Measurements from ENCODE around the gene ATL1.
"Not testable (repeated sequence)": the region's sequence is repeated elsewhere in the genome, so short reads cannot be mapped to it uniquely, and the experiment has no call there.

Gene ATL1

DNA sequence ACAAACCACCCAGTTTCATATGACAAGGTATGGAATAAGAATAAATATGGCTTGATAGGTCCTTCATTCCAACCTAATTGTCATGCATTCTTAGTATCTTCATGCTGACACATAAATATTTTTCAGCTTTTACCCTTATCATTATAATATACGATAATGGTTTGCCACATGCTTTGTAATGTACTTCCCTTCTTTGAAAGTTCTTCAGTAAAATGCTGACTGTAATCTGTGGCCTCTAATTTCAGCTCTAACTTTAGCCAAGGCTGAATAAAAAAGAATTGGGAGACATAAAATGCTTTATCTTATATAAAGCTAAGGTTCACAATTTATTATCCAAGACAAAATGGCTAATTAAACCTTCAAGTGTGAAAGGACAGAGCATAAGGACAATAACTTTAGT is 24.9 kb upstream of the ATL1 start:
- DNase-seq, result no peak

DNA sequence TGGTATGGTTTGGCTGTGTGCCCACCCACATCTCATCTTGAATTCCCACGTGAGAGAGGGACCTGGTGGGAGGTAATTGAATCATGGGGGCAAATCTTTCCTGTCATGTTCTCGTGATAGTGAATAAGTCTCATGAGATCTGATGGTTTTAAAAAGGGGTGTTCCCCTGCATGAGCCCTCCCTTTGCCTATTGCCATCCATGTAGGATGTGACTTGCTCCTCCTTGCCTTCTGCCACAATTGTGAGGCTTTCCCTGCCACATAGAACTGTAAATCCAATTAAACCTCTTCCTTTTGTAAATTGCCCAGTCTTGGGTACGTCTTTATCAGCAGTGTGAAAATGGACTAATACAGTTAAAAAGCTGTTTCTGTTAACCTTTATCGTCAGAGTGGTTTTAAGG is 21.9 kb upstream of the ATL1 start:
- not testable (repeated sequence) for DNase-seq

DNA sequence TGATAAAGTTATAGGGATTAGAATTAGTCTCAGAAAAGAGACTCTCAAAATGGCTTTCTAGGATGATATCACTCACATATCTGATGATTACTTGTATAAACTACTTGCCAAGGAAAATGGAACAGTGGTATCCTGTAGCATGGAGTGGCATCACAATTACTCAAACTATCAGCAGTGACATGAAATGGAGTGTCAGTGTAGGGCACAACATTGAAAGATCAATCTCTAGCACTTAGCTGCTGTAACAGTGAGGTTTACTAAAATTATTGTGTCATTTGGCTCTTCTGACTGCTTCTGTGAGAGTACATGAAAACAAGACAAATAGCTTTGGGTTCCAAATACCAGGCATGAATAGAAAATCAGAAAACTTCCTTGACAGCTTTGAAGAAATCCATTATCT is 20.9 kb upstream of the ATL1 start:
- no peak for DNase-seq

DNA sequence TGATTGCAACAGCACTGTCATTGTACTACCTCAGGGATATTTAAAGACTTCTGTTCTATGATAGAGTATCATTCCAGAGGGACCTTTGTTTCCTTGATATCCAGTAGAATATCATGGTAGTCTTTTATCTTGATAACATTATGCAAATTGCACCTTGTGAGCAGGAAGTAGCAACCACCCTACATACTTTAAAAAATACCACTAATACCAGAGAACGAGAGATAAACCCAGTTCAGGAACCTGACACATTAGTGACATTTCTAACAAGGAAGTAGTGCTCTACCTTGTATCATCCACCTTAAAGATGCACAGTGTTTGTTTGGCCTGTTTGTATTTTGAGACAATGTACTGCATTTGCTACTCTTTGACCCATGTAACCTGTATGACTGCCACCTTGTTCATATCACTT is 18.8 kb upstream of the ATL1 start:
- no peak for DNase-seq

DNA sequence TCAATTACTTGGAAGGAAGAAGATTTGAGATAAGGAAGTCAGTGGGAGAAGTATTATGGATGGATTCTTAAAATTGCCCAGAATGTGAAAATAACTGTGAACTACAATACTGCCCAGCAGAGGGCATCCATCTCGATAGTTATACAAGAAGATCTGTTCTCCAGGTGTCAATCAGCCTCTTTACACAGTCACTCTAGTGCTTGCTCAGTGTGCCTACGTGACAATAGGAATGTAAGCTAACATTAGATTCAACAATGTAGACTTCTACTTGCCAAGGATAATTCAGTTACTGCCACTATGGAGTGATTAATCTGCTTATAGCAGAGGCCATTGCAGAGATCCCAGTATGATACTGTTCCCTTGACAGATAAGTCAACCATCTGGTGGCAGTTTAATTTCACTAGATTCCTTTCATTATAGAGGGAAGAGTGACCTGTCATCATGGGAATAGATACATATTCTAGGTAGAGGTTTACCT is 17.0 kb upstream of the ATL1 start:
- DNase-seq, result peak; percentile 63

DNA sequence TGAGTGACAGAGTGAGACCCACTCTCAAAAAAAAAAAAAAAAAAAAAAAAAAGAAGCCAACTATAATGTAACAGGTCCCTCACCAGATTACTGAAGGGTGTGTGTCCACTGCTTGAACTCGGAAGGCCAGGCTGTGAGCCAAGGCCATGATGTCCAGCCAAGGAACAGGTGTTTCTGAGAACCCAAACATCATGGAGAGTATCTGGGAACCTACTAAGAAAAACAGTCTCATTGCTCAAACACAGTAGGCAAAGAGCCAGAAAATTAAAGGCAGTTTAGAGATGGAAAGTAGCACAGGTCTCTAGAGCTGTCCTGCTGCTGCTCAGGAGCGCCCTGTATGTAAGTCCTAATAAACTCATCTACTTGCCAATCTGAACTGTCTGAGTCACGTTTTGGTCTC is 15.0 kb upstream of the ATL1 start:
- no peak for DNase-seq

DNA sequence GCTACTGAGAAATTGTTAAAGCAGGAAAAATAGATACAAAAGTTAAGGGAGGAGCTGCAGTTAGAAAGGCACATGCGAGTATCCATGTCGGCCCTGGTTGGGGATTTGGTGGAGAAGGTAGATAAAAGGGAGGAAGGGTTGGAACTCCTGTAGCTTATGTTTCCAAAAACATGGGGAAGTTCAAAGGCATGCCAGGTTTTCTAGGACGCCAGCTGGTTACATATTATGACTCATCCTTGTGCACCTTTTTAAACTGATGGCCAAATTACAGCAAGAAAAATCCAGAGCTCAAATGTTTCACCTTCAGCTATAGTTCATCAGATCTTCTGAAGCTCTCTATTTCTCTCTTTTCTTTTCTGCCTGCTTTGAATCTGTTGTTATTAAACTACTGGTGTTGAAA is 14.3 kb upstream of the ATL1 start:
- DNase-seq, result peak; percentile 18

DNA sequence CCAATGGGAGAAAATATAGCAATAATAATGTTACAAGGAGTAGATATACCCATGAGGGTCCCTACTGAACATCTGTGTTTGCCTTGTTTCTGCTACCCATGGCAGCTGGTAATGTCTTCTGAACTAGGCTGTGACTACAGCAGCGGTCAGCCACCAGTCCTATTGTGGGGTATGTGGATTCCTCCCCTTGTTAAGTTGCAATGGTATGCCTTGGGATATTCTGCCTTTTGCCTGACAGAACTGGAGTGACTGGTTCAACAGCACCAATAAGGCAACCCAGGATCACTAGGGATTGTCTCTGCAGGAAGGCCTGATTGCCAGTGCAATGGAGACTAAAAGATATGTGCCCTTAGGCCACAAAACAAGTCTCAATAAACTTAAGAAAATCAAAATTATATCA is 9.7 kb upstream of the ATL1 start:
- no peak for DNase-seq

DNA sequence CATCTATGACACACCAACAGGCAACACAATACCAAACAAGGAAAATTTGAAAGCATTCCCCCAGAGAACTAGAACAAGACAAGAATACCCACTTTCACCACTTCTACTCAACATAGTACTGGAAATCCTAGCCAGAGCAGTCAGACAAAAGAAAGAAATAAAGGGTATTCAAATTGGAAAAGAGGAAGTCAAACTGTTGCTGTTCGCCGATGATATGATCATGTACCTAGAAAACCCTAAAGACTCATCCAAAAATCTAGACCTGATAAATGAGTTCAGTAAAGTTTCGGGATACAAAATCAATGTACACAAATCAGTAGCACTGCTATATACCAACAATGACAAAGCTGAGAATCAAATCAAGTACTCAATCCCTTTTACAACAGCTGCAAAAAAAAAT is 8.1 kb upstream of the ATL1 start:
- no peak for DNase-seq

DNA sequence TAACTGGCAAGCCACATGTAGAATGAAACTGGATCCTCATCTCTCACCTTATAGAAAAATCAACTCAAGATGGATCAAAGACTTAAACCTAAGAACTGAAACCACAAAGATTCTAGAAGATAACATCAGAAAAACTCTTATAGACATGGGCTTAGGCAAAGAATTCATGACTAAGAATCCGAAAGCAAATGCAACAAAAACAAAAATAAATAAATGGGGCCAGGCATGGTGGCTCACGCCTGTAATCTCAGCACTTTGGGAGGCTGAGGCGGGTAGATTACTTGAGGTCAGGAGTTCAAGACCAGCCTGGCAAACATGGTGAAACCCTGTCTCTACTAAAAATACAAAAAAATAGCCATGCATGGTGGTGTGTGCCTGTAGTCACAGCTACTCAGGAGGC is 7.1 kb upstream of the ATL1 start:
- DNase-seq, result not testable (repeated sequence)

DNA sequence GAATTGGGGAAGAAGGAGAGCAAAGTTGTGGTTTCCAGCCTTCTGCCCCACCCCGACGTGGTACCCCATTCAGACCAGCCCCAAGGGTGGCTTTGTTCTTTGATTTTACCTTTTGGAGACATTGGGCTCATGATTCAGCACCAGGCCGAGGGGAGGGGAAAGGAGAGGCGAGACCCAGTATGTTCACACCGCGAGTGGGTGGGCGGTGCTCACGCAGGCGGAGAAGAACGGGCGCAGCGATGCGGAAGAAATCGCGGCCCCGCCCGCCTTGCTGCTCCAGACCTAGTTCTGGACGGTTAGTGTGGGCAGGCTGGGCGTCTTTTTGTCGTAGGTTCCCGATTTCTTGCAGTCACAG is 963 bp downstream of the ATL1 start:
- no peak for DNase-seq

DNA sequence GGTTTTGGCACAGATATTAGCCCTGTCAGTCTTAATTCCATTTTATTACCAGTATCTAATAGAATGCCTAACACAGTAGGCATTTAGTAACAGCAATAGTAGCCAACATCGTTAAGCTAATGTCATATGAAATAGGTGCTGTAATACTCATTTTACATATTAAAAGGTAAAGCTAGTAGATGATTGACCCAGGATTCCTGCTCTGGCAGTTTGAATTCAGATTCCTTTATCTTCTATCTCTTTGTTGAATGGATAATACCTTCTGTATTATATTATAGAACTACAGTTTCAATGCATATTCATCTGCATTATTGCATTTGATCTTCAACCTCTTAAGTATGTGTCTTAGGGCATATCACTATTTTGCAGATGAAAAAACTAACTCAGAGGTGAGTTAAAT is 2.9 kb downstream of the ATL1 start:
- DNase-seq, result no peak

DNA sequence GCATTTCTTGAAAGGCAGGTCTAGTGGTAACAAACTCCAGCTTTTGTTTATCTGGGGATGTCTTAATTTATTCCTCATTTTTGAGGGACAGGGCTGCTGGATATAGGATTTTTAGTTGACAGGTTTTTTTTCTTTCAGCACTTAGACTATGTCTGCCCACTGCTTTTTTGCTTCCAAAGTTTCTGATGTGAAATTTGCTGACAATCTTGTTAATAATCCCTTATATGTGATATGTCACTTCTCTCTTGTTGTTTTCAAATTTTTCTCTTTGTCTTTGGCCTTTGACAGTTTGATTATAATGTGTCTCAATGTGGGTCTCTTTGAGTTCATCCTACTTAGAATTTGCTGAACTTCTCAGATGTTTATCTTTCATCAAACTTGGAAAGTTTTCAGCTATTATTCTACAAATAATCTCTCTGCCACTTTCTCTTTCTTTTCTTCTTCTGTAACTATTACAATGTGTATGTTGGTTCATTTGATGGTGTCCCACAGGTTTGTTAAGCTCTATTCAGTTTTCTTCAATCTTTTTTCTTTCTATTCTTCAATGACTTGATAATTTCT is 9.8 kb downstream of the ATL1 start:
- no peak for DNase-seq

DNA sequence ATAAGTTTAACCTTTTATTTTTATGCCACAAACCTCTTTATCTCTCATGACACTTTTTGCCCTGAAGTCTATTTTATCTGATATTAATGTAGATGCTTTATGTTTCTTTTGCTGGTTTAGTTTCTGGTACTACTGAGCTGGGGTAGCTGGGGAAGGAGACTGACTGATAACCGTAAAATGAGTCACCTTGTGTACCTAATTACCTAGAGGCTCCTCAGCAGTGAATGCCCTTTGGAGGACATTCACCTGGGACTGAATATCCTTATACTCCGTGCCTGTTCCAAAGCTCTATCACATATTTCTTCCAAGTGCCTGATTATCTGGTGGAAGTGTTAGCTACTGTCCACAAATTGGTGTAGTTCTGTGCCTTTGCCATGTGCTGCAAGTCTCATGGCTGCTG is 13.9 kb downstream of the ATL1 start:
- DNase-seq, result no peak

DNA sequence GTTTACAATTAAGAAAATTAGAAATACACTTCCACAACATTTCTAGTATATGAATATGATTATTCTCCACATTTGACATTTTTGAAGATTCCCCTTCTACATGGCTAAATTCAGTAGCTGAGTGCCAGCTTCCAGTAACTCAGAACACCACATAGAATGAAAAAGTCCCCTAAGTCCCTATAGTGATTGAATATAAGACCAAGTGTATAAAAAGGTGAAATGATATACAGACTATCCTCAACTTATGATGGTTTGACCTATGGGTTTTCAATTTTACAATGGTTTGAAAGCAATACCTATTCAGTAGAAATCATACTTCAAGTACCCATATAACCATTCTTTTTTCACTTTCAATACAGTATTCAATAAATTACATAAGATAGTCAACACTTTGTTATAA is 15.8 kb downstream of the ATL1 start:
- DNase-seq, result no peak

DNA sequence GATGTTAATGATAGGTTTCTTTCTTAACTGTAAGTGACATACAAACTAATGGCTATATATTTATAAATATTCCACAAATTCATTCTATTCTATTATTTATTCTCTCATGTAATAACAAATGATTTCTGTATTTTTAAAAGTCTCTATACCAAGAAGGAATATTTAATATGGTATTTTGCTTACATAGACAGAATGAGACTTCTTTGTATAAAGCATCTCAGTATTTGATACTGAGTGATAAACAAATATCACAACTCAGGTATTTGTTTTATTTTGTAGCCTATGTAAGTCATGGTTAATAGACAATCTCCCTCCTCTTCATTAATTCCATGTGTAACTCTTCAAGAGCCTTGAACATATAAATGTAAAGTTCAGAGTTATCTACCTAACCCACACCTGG is 18.0 kb downstream of the ATL1 start:
- no peak for DNase-seq

DNA sequence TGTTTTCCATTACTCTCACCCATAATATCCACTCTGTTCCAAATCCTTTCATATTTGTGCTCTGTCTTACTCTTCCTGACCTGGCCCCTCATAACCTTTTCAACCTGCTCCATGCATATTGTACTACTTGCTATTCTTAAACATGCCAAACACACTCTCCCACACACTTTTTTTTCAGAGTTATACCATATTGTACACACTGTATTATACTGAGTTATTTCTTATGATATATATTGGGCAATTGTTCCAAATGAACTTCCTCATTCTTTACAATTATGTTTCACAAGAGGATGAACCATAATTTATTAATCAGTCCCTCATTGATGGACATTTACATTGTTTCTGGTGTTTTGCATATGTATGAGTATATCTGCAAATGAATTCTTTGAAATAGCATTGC is 18.5 kb downstream of the ATL1 start:
- DNase-seq, result no peak

DNA sequence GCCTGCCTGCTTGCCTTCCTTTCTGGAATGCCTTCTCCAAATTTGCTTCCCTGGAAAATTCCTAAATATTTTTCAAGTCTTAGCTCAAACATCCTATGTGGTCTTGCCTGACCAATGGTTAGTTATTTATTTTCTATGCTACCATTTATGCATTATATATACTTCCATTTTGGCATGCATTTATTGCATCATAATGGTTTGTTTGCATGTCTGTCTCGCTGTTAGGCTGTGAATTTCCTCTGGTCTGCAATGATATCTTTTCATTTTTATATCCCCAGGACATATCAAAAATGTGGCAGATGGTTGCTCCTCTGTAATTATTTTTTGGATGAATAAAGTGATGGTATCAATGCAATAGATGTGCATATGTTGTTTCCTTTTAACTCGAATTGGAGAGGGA is 30.5 kb downstream of the ATL1 start:
- no peak for DNase-seq

DNA sequence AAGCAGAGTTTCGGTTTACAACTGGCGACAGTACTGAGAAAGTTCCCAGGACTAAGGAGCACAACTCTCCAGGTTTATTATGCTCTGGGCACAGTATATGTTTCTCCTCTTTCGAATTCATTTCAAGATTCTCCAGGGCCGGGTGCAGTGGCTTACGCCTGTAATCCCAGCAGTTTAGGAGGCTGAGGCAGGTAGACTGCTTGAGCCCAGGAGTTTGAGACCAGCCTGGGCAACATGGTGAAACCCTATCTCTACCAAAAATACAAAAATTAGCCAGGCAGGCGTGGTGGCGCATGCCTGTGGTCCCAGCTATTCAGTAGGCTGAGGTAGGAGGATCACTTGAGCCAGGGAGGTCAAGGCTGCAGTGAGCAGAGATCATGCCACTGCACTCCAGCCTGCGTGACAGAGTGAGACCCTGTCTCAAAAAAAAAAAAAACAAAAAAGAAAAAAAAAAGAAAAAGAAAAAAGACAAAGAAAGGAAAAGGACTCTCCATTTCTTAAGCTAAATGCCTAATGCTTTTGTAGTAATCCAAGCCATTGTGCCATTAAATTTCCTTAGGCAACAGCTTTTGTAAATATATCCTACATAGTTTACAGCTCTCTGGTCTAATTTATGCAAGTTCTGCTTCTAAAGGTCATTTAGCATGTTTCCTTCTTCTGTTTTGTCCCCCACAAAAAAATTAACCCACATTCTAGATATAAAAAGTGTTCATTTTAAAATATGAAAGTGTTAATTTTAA is 34.8 kb downstream of the ATL1 start:
- no peak for DNase-seq

DNA sequence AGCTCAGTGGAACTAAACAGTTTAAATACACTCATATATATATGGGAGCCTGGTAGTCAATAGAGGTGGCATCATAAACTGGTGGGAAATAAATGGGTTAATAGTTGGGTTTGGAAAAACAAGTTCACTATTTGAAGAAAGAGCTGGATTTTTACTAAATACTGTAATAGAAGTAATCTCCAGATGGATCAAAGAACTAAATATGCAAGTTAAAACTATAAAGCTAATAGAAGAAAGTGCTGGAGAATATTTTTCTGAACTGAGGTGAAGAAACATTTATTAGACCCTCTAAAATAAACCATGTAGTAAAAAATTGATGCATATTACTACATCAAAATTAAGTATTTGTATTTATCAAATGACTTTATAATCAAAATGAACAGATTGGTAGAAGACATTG is 38.8 kb downstream of the ATL1 start:
- DNase-seq, result no peak

DNA sequence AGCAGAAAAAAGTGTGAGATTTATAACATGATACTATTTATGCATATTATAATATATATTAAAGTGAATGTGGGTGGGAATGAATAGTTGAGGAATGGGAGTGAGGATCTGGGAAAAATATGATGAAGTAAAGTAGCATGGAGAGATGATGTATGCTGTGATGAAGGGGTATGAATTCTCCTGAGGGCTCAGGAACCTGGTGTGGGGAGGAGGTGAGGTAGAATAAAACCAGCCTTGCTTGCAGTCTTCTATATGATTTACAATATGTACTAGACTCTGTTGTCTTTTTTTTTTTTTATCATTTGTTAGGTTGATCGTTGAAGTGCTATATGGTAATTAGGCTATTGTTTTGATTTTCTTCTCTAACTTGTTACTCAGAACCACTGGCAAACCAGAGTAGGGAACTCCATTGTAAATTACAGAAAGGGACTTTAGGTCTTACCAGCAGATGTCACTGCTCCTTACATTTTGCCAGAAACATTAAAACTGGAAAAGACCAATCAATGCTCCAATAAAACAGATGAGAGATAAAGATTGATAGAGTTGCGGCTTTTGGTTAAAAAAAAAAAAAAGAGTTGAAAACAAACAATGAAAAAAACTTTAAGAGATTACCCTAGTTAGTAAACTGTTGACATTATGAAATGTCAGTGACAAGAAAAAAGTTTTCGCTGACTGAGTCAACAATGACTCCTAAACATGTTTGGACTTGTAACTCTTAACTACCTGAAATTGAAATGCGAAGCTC is 39.9 kb downstream of the ATL1 start:
- DNase-seq, result no peak

DNA sequence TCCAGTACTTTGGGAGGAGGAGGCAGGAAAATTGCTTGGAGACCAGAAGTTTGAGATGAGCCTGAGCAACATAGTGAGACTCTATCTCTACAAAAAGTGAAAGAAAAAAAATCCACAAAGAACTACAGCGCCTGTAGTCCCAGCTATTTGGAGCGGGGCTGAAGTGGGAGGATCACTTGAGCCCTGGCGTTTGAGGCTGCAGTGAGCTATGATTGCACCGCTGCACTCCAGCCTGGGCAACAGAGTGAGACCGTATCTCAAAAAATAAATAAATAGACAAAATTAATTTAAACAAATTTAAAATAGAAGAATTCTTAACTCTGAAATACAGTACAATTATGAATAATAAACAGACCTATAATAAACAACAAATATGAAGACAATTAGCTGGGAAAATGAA is 40.9 kb downstream of the ATL1 start:
- DNase-seq, result no peak

DNA sequence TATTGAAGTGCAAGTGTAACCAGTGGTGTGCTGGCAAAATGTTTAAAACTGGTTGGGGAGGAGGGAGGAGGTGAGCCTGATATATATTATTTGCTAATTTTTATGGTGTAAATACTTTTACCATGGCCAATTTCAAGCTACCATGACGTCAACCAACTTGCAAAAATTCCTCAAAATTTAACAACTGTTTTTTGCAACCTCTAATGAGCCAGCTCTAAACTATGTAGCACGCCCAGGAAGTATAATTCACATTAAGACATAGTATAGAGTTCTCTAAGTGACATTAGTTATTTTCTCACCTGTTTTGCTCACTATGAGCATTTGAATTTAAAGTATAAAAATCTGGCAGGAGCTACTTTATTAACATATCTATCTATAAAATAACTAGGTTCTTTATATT is 41.4 kb downstream of the ATL1 start:
- no peak for DNase-seq

DNA sequence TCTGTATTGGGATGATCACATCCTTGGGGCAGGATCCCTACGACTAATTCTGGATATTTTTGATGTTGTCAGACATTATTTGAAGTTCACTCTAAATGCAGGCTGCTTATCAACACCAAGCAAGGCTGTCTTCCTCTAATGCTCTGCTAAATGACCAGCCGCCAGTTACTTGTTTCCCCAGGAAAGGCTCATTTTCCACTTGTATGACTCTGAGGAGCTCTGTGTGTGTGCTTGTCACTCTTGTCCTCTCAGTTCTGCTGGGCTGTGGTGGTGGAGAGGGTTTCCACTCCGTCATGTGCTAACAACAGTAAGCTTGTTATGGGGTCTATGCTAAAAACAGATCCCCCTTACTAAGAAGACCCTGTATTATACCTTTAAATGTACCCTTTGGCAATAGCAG is 42.1 kb downstream of the ATL1 start:
- DNase-seq, result no peak

DNA sequence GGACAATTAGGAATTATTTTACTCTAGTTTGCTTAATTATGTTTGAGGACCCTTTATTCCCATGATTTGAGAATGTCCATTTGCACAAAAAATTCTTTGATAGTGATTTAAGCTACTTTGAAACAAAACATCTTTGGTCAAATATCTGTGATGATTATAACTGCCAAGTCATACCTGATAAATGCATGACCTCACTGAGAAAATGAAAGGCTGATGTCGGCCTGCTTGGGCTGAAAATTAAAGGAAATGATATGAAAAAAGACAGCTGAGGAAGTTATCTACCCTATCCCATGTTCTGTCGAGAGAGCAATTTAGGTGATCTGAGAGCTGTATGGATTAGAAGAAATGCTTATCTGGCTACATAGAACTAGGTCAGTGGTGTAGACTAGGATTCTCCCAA is 43.6 kb downstream of the ATL1 start:
- DNase-seq, result no peak
